Iris pigment epithelial cell (primary cell): Measurements from ENCODE around the gene RAB1B.

ENCODE experiments used
- DNase-seq: peaks from one replicate; pipeline ENCODE4 v3.0.0-alpha.2; 2011; ENCODE audit warnings: low read depth

The RAB1B gene

GRCh38 chr11:66323684-66324083 lies 55.2 kb downstream of the RAB1B start:
- no peak for DNase-seq

GRCh38 chr11:66324664-66325063 lies 56.2 kb downstream of the RAB1B start:
- DNase-seq, result peak; percentile 36

GRCh38 chr11:66325263-66325671 lies 56.8 kb downstream of the RAB1B start:
- no peak for DNase-seq

GRCh38 chr11:66326261-66327111 lies 58.0 kb downstream of the RAB1B start:
- no peak for DNase-seq
